COLO668 (cell line): ENCODE data around the gene HLCS.
A peak's percentile ranks its signal among the peaks of the same experiment; 100 is the strongest.
"Not testable (repeated sequence)": the region's sequence is repeated elsewhere in the genome, so short reads cannot be mapped to it uniquely, and the experiment has no call there.

Experiments
- DNase-seq: peaks from one replicate; lab custom pipeline; 2025; ENCODE audit not compliant: unreplicated experiment; lab: John Stamatoyannopoulos, UW

The HLCS gene

DNA sequence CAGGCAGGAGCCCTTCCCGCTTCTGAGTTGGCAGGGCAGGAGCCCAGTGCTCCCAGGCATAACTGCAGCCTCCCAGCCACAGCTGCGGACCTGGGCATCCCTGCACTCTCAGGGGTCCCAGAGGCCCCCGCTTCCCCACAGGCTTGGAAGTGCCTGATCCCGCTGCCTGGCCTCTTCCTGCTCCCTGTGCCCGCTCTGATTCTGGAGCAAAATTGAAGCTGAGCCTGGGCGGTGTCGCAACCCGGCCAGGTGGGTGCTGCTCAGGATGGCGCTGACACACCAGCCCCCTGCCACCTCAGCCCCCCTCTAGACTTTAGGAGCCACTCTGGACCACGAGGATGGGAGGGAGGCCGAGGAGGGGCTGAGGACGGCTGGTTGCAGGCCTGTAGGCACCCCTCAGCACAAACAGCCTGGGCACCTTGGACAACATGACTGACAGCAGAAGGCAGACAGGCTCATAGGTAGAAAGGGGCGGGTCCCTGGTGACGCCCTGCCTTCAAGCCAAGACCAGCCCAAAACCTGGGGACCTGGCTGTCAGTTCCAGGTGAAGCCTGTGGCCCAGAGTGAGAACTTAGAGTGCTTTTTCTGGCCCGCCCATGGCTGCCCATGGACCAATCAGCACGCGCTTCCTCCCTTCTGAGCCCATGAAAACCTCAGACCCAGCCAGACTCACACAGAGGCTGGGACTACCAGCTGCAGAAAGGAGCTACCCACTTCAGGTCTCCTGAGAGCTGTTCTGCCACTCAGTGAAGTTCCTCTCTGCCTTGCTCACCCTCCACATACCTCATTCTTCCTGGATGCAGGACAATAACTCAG is 7.2 kb downstream of the HLCS start:
- no peak for DNase-seq

GRCh38 chr21:36955783-36956182 is 10.7 kb downstream of the HLCS start:
- no peak for DNase-seq

DNA sequence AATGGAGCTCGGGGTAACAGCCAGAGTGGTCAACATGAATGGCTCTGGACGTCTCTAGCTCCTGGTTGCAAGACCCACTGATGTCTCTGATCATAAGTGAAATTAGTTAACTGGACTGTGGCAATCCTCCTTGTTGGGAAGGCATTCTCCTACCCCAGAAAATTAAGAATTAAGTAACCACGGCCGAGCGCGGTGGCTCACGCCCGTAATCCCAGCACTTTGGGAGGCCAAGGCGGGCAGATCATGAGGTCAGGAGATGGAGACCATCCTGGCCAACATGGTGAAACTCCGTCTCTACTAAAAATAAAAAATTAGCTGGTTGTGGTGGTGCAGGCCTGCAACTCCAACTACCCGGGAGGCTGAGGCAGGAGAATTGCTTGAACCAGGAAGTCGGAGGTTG is 14.1 kb downstream of the HLCS start:
- not testable (repeated sequence) for DNase-seq

GRCh38 chr21:36949171-36950141 is 17.0 kb downstream of the HLCS start:
- DNase-seq, result no peak

DNA sequence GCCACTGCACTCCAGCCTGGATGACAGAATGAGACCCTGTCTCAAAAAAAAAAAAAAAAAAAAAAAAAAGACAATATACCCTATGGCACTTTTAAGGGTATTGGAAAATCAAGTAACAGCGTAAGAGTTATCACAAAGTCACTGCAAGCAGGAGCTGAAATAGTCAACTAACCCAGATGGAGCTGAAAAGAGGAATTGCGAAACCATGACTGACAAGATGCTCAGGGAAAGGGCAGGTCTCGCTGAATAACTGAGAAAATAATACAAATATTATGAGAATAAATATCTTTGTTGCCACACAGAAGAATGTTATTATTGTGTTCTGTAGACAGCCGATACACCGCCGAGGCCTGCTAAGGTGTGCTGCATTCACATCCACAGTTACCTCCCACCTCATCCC is 17.8 kb downstream of the HLCS start:
- DNase-seq, result no peak

DNA sequence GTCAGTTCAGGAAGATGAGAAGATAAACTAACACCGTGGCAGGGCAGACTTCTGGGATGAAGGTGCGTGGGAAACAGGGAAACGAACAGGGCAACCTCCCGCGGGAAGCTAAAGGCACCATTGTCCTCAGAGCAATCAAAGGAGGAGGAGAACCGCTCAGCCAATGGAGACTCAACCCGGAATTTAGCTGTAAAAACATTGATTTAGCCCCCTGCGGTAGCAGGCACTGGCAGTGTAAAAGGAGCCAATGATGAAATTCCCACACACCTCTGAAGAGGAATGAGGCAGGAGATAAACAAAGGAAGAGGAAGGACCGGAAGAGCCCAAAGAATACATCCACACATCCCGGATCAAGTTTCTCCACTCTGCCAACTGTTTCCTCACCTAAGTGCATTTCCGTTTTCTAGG is 19.5 kb downstream of the HLCS start:
- no peak for DNase-seq

GRCh38 chr21:36945496-36946138 is 20.9 kb downstream of the HLCS start:
- no peak for DNase-seq

- no peak for DNase-seq
Measured at GRCh38 chr21:36936361-36937135, 29.9 kb downstream of the HLCS start.

GRCh38 chr21:36934864-36935420 is 31.5 kb downstream of the HLCS start:
- no peak for DNase-seq

DNA sequence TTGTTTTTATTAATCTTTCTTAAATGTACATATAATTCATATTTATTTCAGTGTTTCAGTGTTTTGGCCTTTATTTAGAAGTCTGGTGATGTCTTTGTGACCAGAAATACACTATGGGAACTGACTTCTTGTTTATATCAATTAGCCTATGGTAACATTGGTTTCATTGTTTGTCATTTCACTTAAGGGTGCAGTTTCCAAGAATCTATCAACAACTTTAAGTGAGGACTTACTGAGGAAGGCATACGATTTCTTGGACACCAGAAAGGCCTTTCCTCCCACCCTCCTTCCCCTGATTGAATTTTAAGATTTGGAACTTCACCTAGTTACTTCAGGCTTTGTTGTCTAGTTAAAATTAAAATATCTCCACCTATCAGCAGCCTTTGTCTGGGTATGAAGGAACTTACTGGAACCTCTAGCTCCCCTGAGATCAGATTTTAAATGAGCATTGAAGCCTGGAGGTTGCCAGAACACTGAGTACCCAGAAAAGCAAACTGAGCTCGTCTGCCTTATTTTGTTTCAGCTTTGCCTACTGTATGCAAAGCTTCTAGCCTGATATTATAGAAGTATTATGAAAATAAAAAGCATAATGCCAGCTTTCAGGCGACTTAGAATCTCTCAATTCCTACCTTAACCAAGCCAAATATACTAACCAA is 34.2 kb downstream of the HLCS start:
- DNase-seq, result no peak

GRCh38 chr21:36929622-36930021 is 36.8 kb downstream of the HLCS start:
- DNase-seq, result peak; percentile 49

DNA sequence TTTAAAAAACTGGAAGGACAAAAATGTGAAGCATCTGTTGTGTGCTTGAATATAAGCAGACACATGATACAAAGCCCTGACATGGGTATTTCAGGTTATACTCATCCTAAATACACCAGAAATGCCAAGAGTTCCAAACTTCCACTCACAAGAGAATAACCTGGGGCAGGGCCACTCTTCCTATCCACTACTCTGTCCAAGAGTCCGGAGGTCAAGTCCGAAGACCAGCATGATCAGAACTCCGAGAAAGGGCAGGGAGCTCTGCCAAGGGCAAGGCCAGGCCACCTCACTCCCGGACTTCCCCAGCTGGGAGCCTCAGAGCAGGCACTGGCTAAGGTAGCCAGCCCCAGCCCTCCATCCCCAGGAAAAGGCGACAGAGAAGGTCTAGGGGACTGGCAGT is 37.5 kb downstream of the HLCS start:
- DNase-seq, result no peak

DNA sequence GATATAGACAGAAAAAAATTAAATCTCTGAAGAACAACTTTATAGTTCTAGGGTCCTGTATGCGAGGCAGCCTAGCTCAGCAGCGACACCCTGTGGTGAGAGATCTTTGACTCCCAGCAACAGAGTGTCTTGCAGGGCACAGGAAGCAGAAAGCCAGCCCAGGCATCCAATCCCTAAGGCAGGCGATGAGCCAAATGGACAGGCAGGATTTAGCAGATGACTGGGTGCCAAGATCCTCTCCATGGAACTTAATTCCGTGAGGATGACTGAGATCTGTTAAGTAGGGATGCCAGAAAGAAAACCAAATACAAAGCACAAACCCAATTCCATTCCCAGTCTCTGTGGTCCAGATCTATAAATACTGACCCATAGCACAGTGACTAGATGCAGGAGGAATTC is 38.8 kb downstream of the HLCS start:
- peak; percentile 88 for DNase-seq

GRCh38 chr21:36926989-36927718 is 39.3 kb downstream of the HLCS start:
- DNase-seq, result peak; percentile 39

GRCh38 chr21:36923270-36923669 is 43.2 kb downstream of the HLCS start:
- DNase-seq, result no peak

DNA sequence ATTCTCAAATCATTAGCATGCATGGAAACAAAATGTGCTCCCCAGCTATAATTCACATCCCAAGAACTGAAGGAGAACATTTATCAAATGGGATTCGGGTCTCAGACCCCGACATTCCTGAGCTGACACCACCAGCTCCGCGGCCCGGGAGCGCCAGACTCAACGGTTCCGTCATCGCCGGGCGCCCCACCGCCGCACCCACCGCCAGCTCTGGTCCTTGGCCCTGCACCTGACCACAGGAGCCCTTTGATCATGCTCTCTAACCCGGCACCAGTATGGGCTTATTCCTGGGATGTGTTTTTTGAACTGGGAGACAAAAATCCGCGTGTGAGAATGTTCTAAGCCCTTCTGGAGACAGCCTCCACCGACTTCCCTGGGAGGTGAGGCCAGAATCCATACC is 43.6 kb downstream of the HLCS start:
- no peak for DNase-seq

DNA sequence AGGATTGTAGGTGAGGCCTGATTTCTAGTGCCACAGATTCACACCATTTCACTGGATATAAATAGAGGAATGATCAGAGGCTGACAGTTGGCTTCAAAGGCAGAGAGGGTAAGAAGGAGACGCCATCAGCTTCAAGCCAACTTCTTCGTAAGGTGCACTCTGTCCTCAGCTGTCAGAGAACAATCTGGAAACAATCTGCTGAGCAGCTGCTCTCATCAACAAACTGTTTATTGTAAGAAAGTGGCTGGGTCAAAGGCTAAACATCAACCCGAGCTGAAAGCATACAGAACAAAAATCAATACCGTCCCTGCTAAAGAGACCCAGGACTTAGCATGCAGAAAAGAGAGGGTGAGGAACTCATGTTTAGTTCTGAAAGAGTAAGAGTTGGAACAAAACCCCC is 48.2 kb downstream of the HLCS start:
- DNase-seq, result no peak

- no peak for DNase-seq
Measured at GRCh38 chr21:36917471-36918158, 48.9 kb downstream of the HLCS start.

GRCh38 chr21:36916718-36917117 is 49.8 kb downstream of the HLCS start:
- DNase-seq, result no peak
